ENCODE data around the gene SLK.

- TF ChIP-seq CTCF (conservative IDR thresholded peaks at IDR 0.05 in 1 of 2, IDR thresholded peaks at IDR 0.05 in 1 of 2; ENCODE audit: extremely low read depth in 1 of 2, insufficient read depth in 1 of 2, low read depth in 1 of 2, low read length in 2 of 2), result no peak
- TF ChIP-seq EZH2 (IDR thresholded peaks at IDR 0.05; ENCODE audit: borderline replicate concordance, low read length), result no peak
Observed at GRCh38 chr10:103931603-103932002, 35.3 kb upstream of the SLK start.
